Subcutaneous preadipocyte (primary cell): ENCODE data around the gene SMIM11. TPM values are rescaled to one million over a fixed set of nuclear protein-coding genes. Genes with fewer than 3 reads are reported as not detected.

Source experiments
- total RNA-seq: library from RNA; depleted of rRNA; stranded (reverse); fragments of >200 nt; gene quantifications from 2 replicates; pipeline ENCODE4 v1.2.3, GENCODE V29; 2012

Gene SMIM11
- 12.3 and 15.1 TPM in 2 replicates for total RNA-seq

DNA sequence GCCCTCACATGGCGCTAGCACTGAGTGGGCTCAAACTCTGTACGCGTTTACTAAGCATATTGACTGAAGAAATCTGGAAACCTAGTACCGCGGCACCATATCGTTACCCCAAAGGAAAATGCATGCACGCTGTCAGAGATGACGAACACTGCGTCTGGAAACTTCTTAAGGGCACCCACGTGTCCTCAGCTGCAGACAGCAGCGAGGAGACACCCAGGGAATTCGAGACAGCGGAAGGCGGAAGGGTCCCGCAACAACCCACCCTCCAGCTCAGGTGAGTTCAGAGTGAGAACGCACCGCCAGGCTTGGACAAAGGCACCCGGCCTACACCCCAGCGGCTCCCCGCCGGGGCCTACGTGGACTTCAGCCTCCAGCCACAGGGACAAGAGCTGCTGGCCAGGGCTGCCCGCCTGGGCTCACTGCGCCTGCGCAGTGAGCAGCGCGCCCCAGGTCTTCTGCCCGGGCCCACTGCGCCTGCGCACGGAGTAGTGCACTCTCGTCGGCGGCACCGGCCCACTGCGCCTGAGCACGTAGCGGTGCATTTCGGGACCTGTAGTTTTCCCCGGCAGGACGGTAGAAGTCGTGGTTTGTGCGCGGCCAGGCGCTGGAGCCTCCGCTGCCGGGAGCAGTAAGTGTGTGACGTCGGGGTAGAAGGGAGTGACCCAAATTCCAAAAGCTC, at the start of gene SMIM11:
SMIM11 (plus strand) TSS at position 568 of the 679 bp plus-strand sequence. CDS start 3,998 bp downstream, outside the sequence.

DNA sequence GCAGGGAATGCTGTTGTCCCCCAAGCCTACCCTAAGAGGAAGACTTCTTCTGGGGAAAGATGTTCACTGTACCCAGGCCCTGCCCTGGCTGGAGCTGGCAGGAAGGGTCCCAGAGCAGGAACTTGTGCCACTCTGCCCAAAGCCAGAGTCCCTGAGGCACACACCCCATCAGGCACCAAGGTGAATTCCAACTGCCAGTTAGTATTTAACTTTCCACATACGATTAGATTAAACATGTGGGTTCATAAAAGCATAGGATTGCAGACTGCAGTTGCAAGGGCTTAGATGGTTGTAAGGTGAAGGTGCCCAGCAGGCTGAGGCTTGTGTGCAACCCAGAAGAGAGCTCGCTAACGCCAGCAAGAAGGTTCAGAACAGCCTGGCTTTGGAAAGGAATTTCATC, 11.6 kb upstream of the SMIM11 start, which contains the start of gene KCNE2:
KCNE2 (plus strand) TSS at position 274 of the 400 bp plus-strand sequence. CDS start 6,473 bp downstream, outside the sequence.

DNA sequence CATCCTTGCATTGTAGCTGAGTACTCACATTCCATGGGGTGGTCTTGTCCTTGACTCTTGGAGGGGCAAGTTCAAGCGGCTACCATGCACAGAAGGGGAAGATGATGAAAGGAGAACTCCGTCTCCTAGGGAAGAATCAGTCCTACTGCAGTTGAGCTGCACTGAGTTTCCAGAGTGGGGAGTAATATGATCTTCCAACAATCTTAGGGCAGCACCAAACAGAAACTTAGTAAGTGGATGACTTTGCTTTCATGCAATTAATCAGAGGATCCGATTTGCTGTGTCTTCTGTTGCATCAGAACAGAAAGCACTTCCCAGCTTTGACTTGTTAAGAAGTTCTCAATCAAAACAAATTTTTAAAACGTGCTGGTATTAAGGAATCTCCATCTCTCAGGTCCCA, 48.5 kb downstream of the SMIM11 start, which contains the start of gene SMIM34:
SMIM34 (minus strand) TSS at position 147 of the 400 bp plus-strand sequence; CDS start at position 35, 112 bp downstream.

Other genes with a start within 250 kb of the SMIM11 start
- not detected in 2 replicates for gene KCNE2, start 11.5 kb upstream of the SMIM11 start, total RNA-seq
- not detected in 2 replicates for gene SMIM34, start 48.4 kb downstream of the SMIM11 start, total RNA-seq
- gene KCNE1, start 136.7 kb downstream of the SMIM11 start, total RNA-seq, result under 0.01 and 0.59 TPM in 2 replicates
- 26.2 and 35.6 TPM in 2 replicates for gene RCAN1, start 239.6 kb downstream of the SMIM11 start, total RNA-seq